ENCODE data around the gene RNF5.
"Not testable (repeated sequence)": the region's sequence is repeated elsewhere in the genome, so short reads cannot be mapped to it uniquely, and the experiment has no call there.

The RNF5 gene

DNA sequence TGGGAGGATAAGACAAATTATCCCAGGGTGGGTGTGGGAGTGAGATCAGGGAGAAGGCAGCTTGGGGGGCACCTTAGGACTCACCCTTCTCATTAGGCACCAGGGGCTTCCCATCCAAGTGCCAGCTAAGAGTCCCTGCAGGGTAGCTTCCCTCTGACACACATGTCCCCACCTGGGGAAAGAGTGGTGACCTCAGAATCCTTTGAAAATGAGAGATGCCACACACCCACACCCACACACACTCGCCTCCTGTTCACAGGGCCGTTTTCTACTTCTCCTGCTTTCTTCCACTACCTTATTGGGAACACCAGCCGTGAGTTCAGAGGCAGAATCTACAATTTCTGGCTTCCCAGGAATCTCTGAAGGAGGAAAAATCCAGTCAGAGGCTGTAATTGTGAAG lies 4.8 kb downstream of the RNF5 start:
- TF ChIP-seq, protein P1, sequence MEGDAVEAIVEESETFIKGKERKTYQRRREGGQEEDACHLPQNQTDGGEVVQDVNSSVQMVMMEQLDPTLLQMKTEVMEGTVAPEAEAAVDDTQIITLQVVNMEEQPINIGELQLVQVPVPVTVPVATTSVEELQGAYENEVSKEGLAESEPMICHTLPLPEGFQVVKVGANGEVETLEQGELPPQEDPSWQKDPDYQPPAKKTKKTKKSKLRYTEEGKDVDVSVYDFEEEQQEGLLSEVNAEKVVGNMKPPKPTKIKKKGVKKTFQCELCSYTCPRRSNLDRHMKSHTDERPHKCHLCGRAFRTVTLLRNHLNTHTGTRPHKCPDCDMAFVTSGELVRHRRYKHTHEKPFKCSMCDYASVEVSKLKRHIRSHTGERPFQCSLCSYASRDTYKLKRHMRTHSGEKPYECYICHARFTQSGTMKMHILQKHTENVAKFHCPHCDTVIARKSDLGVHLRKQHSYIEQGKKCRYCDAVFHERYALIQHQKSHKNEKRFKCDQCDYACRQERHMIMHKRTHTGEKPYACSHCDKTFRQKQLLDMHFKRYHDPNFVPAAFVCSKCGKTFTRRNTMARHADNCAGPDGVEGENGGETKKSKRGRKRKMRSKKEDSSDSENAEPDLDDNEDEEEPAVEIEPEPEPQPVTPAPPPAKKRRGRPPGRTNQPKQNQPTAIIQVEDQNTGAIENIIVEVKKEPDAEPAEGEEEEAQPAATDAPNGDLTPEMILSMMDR (IDR thresholded peaks at IDR 0.05; ENCODE audit: low read depth, low read length), result no peak
- DNase-seq (ENCODE audit: extremely low read depth, low read depth), result no peak

DNA sequence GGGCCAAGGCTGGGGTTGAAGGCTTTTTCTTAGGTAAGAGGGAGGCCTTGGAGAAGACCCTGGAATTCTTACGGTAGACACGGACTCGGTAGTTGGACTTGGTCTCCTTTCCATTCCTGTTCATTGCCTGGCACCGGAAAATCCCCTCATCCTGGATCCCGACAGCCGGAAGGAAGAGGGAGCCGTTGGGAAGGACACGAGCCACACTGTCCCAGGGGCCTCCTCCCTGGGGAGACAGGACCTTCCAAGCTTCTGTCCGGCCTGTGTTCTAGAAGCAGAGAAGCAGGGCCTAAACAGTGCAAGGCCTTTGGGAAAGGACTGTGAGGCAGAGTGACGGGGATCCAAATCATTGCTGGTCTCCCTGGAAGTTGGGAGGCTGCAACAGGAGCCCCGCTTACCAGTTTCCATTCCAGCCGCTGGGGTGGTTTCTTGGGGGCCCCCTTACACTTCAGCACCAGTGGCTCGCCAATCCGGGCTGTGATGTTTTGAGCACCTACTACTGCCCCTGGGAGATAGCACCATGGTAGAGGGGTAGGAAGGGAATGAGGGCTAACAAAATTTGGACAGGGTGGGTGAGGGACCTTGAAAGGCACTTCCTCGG lies 5.4 kb downstream of the RNF5 start:
- no peak for DNase-seq (ENCODE audit: extremely low read depth, low read depth)
- TF ChIP-seq, protein P1 (IDR thresholded peaks at IDR 0.05; ENCODE audit: low read depth, low read length), result no peak

DNA sequence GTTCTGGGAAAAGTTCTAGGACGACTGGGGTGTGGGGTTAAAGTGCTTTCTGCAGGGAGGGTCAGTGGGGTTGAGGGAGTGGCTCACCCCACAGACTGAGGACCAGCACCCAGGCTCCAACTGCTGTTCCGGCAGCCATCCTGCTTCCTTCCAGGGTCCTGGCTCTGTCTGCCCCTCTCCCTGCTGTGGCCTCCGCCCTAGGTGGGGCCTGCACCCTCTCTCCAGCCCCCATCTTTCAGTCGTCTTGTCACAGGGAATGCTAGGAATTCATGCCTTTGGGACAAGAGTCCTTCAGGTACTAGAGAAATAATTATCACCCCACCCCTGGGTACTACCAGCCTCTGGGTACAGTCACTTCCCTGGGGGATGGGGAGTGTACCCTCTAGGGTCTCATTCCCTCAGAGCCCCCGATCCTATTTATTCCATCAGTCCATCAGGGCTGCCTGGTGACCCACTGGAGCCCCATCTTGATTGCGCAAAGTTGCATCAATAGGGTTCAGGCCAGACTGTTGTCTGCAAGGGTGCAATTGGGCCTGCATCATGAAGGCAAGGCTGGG lies 6.0 kb downstream of the RNF5 start, which contains the start of gene AGER:
AGER (minus strand) TSS at position 170 of the 557 bp plus-strand sequence; CDS start at position 139, 31 bp downstream.
- TF ChIP-seq, protein P1 (IDR thresholded peaks at IDR 0.05; ENCODE audit: low read depth, low read length), result no peak
- no peak for DNase-seq (ENCODE audit: extremely low read depth, low read depth)

DNA sequence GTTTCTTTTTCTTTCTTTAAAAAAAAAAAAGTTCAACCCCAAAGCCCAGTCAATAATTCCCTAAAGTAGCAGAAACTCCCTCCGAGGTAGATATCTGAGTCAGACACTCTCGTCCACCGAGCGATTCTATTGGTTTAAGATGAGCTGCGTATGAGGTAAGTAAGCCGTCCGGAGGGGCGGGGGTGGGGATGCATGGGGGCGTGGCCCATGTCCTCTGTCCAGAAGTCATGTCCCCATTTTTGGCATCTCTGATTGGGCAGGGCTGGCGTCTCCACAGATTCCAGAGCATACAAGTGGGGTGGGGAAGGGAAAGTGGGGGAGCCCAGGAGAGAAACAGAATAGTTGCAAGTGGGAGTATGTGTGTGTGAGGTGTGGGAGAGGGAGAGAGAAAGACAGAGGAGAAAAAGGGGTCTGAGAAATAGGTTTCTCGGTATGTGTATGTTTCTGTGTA lies 7.5 kb downstream of the RNF5 start:
- DNase-seq (ENCODE audit: extremely low read depth, low read depth), result peak; percentile 65

DNA sequence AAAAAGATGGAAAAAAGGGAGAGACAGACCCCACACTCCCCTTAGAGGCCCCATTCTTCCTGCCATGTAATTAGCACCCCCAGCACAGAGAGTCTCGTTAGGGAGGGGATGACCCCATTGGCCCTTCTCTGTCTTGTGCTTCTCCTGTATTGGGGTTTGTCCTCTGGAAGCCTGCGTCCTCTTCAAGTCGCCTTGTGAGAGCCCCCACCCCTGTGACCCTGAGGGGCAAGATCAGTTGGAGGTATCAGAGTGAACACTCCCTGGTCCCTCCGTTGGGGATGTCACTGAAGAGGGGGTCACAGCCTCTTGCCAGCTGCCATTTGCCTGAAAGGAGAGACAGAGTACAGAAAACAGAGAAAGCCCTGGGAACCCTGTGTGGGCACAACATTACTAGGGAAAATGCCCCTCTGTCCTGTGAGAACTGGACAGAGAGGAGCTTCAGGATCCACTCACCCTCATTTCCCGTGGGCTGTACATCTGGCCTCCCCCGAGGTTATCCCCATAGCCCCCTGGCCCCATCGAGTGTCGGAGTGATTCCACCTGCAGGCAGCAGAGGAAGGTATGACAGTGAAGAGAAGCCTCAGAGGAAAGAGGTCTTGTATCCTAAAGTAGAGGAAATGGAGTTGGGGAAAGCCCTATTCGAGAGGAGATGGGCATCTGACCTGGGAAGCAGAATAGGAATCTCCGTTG lies 8.1 kb downstream of the RNF5 start:
- DNase-seq (ENCODE audit: extremely low read depth, low read depth), result not testable (repeated sequence)

DNA sequence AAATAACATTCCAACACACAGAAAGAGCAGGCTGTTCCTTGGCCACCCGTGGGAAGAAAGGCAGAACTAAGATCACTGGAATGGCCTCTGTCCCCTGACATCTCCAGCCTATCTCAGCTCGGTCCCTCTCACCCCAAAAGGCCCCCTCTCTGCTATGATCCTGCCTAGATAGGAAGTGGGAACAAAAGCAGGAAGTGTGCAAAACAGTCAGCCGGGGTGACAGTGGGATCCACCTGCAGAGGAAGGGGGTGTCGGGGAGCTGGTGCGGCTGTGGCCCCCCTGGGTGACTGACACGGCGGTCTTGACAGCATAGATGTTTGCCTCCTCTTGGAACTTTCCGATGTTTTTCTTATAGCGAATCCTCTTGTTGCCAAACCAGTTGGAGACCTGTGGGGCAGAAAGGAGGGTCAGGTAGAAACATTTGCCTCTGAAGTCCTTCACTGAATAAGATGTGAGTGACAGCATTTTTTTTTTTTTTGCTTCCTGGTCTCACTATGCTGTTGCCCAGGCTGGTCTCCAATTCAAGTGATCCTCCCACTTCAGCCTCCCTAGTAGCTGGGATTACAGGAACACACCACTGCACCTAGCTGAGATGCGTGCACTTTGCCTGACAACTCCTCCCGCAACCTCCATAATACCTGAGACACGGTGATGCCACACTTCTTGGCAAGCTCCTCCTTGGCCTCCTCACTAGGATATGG lies 9.0 kb downstream of the RNF5 start:
- TF ChIP-seq, protein P1 (IDR thresholded peaks at IDR 0.05; ENCODE audit: low read depth, low read length), result no peak

DNA sequence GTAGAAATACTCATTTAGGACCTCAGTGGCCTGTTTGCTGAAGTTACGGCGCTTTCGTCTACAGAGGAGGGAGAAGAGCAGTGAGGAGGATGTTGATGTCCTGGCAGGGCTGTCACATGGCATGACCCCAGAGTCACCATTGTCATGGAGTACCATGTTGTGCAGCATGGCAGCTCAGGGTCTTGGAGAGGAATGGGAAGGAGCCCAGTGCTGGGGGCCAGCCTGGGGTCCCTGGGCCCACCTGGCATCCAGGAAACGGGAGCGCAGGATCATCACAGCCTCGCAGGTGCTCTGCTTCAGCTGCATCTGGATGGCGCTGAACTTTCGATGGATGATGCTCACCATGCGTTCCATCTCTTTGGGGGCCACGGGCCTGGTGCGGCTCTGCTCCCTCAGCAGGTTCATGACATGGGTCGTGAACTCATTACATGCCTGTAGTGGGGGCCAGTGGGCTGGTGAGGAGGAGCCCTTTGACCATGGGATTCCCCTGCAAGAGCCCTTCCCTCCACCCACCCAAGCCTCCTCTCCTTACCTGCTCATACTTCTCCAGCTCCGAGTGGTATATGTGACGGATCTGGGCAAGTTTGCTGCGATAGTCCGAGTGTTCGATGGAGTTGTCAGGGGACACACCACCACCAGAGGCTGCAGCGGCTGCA lies 9.6 kb downstream of the RNF5 start:
- DNase-seq (ENCODE audit: extremely low read depth, low read depth), result not testable (repeated sequence)

More for the DNA sequence above, 9.0 kb downstream of the RNF5 start:
- no peak for DNase-seq (ENCODE audit: extremely low read depth, low read depth)

DNA sequence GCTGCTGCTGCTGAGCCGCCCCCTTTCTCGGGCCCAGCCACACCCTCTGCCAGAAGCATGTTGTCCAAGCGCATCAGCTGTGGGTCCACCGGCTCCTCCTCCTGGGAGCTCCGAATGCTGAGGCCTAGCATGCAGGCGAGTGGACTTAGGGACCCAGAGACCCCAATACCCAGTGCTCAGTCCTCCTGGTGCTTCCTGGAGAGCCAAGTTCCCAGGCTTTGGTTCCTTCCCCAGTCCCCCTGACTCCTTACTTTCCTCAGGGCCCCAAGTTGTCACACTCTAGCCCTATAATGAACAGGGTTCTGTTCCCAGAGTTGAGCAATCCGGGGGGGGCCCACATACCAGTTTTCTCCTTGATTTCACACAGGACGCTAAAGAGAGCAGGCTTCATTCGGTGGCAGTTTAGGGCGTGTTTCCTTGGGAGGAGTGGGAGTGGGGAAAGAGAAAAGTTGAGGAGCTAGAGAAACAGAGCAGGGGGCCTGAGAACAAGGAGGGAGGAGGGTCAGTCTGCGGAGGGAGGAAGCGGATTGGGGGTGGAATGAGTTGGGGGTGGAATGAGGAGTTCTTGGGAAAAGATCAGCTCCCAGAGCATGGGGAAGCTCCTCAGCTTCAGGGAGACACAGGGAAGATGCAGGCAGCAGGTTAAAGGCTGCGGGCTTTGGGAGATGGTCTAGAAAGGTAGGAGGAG lies 10.3 kb downstream of the RNF5 start:
- DNase-seq (ENCODE audit: extremely low read depth, low read depth), result no peak
- TF ChIP-seq, protein P1 (IDR thresholded peaks at IDR 0.05; ENCODE audit: low read depth, low read length), result no peak

Data from AG09319 (cell line).